ENCODE data around the gene KCNH8.
"Not testable (repeated sequence)": the region's sequence is repeated elsewhere in the genome, so short reads cannot be mapped to it uniquely, and the experiment has no call there.

KCNH8 gene

GRCh38 chr3:19147905-19148767 lies at the start of gene KCNH8:
TSS of gene KCNH8 (plus strand) at chr3:19148510. CDS start at chr3:19148720, 210 bp downstream.
- DNase-seq (ENCODE audit: low read depth): no peak

GRCh38 chr3:19102654-19103290 lies 45.5 kb upstream of the KCNH8 start:
- not testable (repeated sequence) for DNase-seq (ENCODE audit: low read depth)

DNA sequence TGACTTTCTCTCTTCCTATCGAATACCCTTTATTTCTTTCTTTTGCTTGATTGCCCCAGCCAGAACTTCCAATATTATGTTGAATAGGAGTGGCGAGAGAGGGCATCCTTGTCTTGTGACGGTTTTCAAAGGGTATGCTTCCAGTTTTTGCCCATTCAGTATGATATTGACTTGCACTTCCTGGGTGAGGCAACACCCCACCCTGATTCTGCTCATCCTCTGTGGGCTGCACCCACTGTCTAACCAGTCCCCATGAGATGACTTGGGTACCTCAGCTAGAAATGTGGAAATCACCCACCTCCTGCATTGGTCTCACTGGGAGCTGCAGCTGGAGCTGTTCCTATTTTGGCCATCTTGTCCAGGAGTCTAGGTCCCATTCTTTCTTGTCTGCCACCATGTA lies 44.8 kb upstream of the KCNH8 start:
- DNase-seq (ENCODE audit: low read depth): no peak

GRCh38 chr3:19104459-19104858 lies 43.9 kb upstream of the KCNH8 start:
- no peak for DNase-seq (ENCODE audit: low read depth)

DNA sequence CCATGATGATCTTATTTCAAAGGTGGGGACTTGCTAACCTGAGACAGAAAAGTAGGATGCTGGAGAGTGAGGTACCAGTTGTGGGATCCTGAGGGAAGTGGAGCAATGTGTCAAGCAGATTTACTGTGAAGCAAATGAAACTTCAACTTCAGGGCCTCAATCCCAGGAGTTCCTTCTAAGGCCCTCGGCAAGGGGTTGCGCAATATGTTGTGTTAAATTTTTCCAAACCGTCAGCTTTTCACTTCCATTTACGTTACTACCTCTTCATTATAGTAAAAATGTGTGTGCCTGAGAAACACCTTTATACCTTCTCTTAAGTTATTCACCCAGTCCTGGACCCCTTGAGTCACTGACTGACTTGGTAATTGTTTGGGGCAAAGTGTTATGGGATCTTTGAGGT lies 42.5 kb upstream of the KCNH8 start:
- no peak for DNase-seq (ENCODE audit: low read depth)

DNA sequence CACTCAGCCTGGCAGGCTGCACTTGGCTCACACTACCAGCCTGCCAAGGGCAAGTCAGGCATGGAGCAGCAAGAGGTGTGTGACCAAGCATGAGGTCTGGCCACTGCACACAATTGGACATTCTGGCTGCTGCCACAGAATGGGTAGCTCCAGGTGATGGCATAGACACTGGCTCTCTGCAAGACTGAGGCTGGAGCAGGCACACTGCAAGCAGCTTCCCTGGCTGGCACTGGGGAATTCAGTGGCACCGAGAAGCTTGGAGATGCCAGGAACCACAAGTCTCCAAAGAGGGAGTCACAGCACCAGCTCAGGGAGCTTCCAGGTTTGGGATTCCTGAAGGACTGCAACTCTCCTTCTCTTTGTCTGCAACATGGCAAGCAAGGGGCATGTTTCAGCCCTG lies 42.0 kb upstream of the KCNH8 start:
- no peak for DNase-seq (ENCODE audit: low read depth)

GRCh38 chr3:19107719-19108118 lies 40.6 kb upstream of the KCNH8 start:
- DNase-seq (ENCODE audit: low read depth): no peak

DNA sequence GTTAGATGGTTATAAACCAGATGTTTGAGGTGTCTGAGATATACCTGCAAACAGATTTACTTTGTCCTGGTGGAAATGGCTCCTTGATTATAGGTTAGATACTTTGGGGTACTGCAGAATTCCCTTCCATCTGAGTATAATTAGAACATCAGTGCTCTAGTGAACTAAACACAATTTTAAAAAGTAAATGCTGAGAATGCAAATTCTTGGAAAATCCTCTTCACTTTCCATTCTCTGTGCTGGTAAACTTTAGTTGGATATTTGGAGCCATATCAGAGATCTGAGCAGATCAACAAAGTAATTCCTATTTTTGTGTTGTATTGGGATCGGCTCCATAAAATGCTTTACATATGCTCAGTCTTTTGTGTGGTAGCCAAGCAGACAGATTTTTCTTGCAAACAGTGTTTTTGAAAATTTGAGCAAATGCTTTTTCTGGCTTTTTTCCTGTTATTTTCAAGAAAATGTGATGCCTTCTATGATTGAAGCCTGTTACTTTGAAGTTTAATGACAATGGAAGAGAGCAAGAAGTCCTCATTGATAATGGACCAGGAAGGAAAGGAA lies 37.9 kb upstream of the KCNH8 start:
- no peak for DNase-seq (ENCODE audit: low read depth)

GRCh38 chr3:19114461-19114860 lies 33.8 kb upstream of the KCNH8 start:
- no peak for DNase-seq (ENCODE audit: low read depth)

- no peak for DNase-seq (ENCODE audit: low read depth)
Observed at GRCh38 chr3:19116239-19116638, 32.1 kb upstream of the KCNH8 start.

GRCh38 chr3:19124752-19125151 lies 23.6 kb upstream of the KCNH8 start:
- no peak for DNase-seq (ENCODE audit: low read depth)

DNA sequence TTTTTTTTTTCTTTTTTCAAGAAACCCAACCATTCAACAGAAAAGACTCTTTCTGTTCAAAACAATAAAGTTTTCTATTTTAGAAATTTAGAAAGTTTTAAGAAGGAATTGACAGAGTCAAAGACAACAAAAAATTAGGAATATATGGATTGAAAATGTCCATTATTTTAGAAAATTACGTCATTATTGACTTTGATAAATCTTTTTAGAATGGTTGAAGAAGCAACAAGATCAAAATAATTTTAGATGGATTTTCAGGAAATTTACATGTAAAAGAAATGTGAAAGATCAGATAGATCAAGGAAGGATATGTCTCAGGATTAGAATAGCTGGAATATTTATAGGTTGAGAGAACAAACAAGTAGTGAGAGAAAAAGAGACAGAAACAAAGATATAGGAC lies 8.4 kb upstream of the KCNH8 start:
- no peak for DNase-seq (ENCODE audit: low read depth)

- DNase-seq (ENCODE audit: low read depth): no peak
Observed at GRCh38 chr3:19146685-19147650, 1.3 kb upstream of the KCNH8 start.

DNA sequence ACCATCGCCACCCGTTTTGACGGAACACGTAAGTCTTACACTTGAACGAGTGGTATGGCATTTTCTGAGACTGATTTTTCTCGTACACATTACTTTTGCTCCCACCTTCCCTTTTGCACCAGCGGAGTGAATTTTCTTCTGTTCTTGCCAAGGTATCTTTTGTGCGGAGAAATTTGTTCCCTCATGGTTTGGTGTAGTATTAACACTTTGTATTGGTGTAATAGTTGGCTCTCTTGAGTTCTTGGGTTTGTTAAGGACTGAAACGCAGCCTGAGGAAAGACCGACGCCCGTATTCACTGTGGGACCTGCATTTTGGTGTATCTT lies 420 bp downstream of the KCNH8 start:
- DNase-seq (ENCODE audit: low read depth): no peak

DNA sequence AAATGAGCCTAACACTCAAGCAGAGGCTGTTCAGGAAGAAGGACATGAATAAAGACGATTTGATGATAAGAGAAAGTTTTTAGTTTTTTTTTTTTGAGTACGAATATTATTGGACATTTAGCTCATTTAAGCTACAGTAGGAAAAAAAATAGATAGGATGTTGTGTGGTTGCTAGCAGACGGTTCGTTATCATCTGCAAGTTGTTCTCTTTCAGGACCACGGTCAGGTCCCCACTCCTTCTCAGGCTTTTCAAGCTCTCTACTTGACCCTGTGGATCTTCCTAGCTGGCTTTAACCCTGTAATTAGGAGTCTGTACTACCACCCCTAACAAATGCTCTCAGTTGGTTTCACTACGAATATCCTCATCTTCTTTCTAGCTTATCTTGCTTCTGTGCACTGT lies 1.1 kb downstream of the KCNH8 start:
- no peak for DNase-seq (ENCODE audit: low read depth)

GRCh38 chr3:19151171-19151570 lies 2.9 kb downstream of the KCNH8 start:
- DNase-seq (ENCODE audit: low read depth): no peak

- no peak for DNase-seq (ENCODE audit: low read depth)
Observed at GRCh38 chr3:19154693-19155250, 6.5 kb downstream of the KCNH8 start.

DNA sequence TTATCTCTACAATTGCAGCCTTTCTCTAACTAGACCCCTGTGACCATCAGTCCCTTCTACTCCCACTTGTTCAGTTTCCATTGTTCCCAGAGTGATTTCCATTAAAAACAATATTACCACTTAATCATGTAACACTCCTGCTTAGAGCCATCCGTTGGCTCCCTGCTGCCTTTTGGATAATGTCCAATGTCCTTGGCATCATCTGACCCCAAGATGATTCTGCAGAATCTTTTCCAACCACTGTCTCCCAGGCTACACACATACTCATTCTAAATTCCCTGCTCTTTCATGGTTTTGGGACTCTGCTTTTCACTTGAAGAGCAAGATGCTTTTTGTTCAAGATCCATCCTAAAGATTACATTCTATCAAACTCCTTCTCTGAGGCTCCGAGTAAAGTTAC lies 7.1 kb downstream of the KCNH8 start:
- DNase-seq (ENCODE audit: low read depth): no peak

GRCh38 chr3:19159966-19160635 lies 11.8 kb downstream of the KCNH8 start:
- DNase-seq (ENCODE audit: low read depth): no peak

- DNase-seq (ENCODE audit: low read depth): no peak
Observed at GRCh38 chr3:19165654-19166053, 17.3 kb downstream of the KCNH8 start.

GRCh38 chr3:19171794-19172193 lies 23.5 kb downstream of the KCNH8 start:
- DNase-seq (ENCODE audit: low read depth): no peak

Data from HS-27A (cell line).